Measurements from ENCODE around the gene TTC36.
"Not testable (repeated sequence)": the region's sequence is repeated elsewhere in the genome, so short reads cannot be mapped to it uniquely, and the experiment has no call there.

TTC36 gene

DNA sequence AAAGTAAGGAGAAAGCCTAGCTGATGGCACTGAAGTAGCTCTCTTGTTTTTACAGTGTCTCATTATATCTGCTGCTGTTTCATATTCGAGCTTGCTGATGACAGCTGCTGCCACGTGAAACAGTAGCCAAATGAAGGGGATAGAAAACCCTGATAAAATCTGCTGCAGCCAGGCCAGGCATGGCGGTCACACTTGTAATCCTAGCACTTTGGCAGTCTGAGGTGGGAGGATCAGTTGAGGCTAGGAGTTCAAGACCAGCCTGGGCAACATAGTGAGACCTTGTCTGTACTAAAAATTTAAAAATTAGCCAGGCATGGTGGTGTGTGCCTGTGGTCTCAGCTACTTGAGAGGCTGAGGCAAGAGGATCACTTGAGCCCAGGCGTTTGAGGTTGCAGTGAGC is 25.1 kb downstream of the TTC36 start:
- Histone ChIP-seq H3K27me3 (ENCODE audit: control insufficient read depth in 1 of 2, insufficient read depth in 2 of 2, low read length in 2 of 2) (no peaks in the 10 kb centered on the region), H3K27ac (ENCODE audit: low read length) (no peak overlapping the region), H3K9ac (ENCODE audit: low read length in 2 of 2) (no peak overlapping the region), H3K9me3 (ENCODE audit: control insufficient read depth in 2 of 2, low read length in 2 of 2) (no peaks in the 10 kb centered on the region), H3K36me3 (ENCODE audit: control insufficient read depth in 2 of 2, insufficient read depth in 2 of 2, low read length in 2 of 2) (peaks cover 27 to 30% of the 10 kb centered on the region in 2 donors), H3K4me1 (ENCODE audit: control insufficient read depth, insufficient read depth, low read length) (no peaks in the 10 kb centered on the region), H3K4me3 (ENCODE audit: low read length in 2 of 2) (no peak overlapping the region)

DNA sequence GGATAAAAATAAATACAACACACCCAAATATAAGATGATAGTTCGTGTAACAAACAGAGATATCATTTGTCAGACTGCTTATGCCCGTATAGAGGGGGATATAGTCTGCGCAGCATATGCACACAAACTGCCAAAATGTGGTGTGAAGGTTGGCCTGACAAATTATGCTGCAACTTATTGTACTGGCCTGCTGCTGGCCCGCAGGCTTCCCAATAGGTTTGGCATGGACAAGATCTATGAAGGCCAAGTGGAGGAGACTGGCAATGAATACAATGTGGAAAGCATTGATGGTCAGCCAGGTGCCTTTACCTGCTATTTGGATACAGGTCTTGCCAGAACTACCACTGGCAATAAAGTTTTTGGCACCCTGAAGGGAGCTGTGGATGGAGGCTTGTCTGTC is 33.5 kb downstream of the TTC36 start:
- Histone ChIP-seq H3K4me3 (ENCODE audit: low read length in 2 of 2) (no peak overlapping the region), H3K4me1 (ENCODE audit: control insufficient read depth, insufficient read depth, low read length) (peaks cover 6% of the 10 kb centered on the region), H3K9me3 (ENCODE audit: control insufficient read depth in 2 of 2, low read length in 2 of 2) (no peaks in the 10 kb centered on the region), H3K27me3 (ENCODE audit: control insufficient read depth in 1 of 2, insufficient read depth in 2 of 2, low read length in 2 of 2) (no peaks in the 10 kb centered on the region), H3K27ac (ENCODE audit: low read length) (no peak overlapping the region), H3K36me3 (ENCODE audit: control insufficient read depth in 2 of 2, insufficient read depth in 2 of 2, low read length in 2 of 2) (peaks cover 13 to 21% of the 10 kb centered on the region in 2 donors), H3K9ac (ENCODE audit: low read length in 2 of 2) (no peak overlapping the region)

DNA sequence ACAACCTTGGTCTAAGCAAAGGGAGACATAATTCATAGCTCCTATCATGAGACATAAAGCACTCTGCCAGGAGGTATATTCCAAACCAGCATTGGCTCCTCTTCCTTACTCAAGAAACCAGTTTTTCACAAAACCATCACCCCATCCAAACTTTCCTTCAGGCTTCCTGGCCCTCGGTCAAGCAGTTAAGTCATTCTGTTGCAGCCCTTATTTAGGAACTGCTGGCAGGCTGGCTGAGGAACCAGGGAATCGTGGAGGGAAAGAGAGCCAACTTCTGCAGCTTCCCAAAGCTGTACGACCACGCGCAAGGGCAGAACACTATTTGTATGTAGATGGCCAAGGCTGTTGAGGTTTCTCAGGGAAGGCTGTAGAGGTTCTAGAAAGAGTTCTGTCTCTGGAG is 37.8 kb downstream of the TTC36 start:
- Histone ChIP-seq H3K9ac (ENCODE audit: low read length in 2 of 2) (peak overlapping the region in 1 of 2 donors; percentile 58), H3K27me3 (ENCODE audit: control insufficient read depth in 1 of 2, insufficient read depth in 2 of 2, low read length in 2 of 2) (no peaks in the 10 kb centered on the region), H3K4me3 (ENCODE audit: low read length in 2 of 2) (peak overlapping the region; percentile 59 to 82), H3K4me1 (ENCODE audit: control insufficient read depth, insufficient read depth, low read length) (peaks cover 6% of the 10 kb centered on the region), H3K36me3 (ENCODE audit: control insufficient read depth in 2 of 2, insufficient read depth in 2 of 2, low read length in 2 of 2) (peaks cover 2 to 3% of the 10 kb centered on the region in 2 donors), H3K9me3 (ENCODE audit: control insufficient read depth in 2 of 2, low read length in 2 of 2) (no peaks in the 10 kb centered on the region), H3K27ac (ENCODE audit: low read length) (peak overlapping the region; percentile 3)

DNA sequence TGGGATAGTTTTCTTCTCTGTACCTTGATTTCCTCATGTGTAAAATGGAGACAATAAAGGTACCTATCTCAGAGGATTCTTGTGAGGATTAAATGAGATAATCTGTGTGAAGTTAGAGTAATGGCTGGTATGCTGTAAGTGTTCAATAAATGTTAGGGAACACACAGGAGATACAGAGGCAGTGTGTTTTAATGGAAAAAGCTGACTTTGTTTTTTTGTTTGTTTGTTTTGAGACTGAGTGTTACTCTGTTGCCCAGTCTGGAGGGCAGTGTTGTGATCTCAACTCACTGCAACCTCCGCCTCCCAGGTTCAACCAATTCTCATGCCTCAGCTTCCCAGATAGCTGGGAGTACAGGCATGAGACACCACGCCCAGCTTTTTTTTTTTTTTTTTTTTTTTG is 42.4 kb downstream of the TTC36 start:
- Histone ChIP-seq H3K36me3 (ENCODE audit: control insufficient read depth in 2 of 2, insufficient read depth in 2 of 2, low read length in 2 of 2) (no peaks in the 10 kb centered on the region), H3K4me1 (ENCODE audit: control insufficient read depth, insufficient read depth, low read length) (peaks cover 9% of the 10 kb centered on the region), H3K4me3 (ENCODE audit: low read length in 2 of 2) (no peak overlapping the region), H3K27ac (ENCODE audit: low read length) (no peak overlapping the region), H3K9me3 (ENCODE audit: control insufficient read depth in 2 of 2, low read length in 2 of 2) (no peaks in the 10 kb centered on the region), H3K27me3 (ENCODE audit: control insufficient read depth in 1 of 2, insufficient read depth in 2 of 2, low read length in 2 of 2) (no peaks in the 10 kb centered on the region), H3K9ac (ENCODE audit: low read length in 2 of 2) (no peak overlapping the region)

DNA sequence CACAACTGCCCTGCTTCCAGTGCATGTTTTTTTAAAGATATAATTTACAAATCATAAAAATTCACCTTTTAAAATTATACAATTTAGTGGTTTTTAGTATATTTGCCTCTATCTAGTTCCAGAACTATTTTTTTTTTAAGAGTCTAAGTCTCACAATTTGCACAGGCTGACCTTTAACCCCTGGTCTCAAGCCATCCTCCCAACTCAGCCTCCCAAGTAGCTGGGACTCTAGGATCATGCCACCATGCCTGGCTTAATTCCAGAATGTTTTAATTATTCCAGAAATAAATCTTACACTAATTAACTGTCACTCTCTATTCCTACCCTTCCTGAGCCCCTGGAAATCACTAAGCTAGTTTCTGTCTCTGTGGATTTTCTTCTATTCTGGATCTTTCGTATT is 43.5 kb downstream of the TTC36 start:
- Histone ChIP-seq H3K4me3 (ENCODE audit: low read length in 2 of 2) (no peak overlapping the region), H3K4me1 (ENCODE audit: control insufficient read depth, insufficient read depth, low read length) (peaks cover 3% of the 10 kb centered on the region), H3K27me3 (ENCODE audit: control insufficient read depth in 1 of 2, insufficient read depth in 2 of 2, low read length in 2 of 2) (no peaks in the 10 kb centered on the region), H3K9me3 (ENCODE audit: control insufficient read depth in 2 of 2, low read length in 2 of 2) (no peaks in the 10 kb centered on the region), H3K36me3 (ENCODE audit: control insufficient read depth in 2 of 2, insufficient read depth in 2 of 2, low read length in 2 of 2) (no peaks in the 10 kb centered on the region), H3K27ac (ENCODE audit: low read length) (no peak overlapping the region), H3K9ac (ENCODE audit: low read length in 2 of 2) (no peak overlapping the region)

DNA sequence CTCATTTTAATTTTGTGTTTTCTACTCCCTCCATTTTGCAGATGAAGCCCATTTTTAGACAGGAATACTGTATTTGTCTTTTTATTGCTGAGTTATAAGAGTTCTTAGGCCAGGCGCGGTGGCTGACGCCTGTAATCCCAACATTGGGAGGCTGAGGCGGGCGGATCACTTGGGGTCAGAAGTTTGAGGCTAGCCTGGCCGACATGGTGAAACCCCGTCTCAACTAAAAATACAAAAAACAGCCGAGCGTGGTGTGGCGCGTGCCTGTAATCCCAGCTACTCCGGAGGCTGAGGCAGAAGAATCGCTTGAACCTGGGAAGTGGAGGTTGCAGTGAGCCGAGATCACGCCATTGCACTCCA is 44.4 kb downstream of the TTC36 start:
- H3K27ac ChIP-seq (ENCODE audit: low read length), result peak overlapping the region; percentile 94
- H3K4me1 ChIP-seq (ENCODE audit: control insufficient read depth, insufficient read depth, low read length); H3K36me3 ChIP-seq (ENCODE audit: control insufficient read depth in 2 of 2, insufficient read depth in 2 of 2, low read length in 2 of 2); H3K27me3 ChIP-seq (ENCODE audit: control insufficient read depth in 1 of 2, insufficient read depth in 2 of 2, low read length in 2 of 2); H3K9me3 ChIP-seq (ENCODE audit: control insufficient read depth in 2 of 2, low read length in 2 of 2): not testable (repeated sequence)
- H3K9ac ChIP-seq (ENCODE audit: low read length in 2 of 2), result peak overlapping the region; percentile 71 to 98
- peak overlapping the region; percentile 87 to 93 for H3K4me3 ChIP-seq (ENCODE audit: low read length in 2 of 2)

DNA sequence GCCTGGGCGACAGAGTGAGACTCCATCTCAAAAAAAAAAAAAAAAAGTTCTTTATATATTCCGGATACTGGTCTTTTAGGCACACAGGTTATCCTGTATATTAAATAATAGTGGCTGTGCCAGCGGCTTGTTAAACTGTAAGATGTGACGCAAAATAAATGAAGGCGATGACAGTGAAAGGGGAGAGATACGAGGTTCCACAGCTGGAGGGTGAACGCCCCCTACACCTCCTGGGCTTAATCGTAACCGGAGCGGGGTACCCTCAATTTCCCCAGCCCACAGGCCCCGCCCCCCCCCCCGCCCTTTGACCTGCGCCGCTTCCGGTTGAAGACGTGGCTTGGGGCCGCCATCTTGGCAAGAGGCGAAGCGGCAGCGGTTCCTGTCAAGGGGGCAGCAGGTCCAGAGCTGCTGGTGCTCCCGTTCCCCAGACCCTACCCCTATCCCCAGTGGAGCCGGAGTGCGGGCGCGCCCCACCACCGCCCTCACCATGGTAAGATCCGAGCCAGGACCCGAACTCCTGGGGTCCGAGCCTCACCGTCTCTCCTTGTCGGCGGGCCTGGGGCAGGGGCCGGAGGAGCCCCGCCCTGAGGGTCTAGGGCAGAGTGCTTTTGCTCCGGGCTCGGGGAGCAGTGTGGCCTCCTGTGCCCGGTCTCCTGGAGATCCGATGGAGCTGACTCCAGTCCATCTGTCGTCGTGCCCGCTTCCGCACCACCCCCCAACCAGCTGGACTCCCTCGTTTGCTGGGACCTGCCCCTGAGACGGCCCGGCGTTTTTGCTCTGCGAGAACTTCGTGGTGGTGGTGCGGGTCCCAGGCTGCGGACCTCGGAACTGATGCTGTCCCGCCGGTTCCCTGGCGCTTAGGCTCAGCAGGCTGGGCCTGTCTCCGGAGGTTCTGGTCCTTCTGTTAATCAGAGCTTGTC is 45.0 kb downstream of the TTC36 start, which contains the start of gene ARCN1:
Gene ARCN1, plus strand, starts transcription at position 349 of the 920 bp plus-strand sequence. Its CDS starts 139 bp downstream, at position 488.
- H3K27ac ChIP-seq (ENCODE audit: low read length), result peak within 1 kb of the TSS; percentile 94
- no peaks in the 10 kb centered on the region for H3K9me3 ChIP-seq (ENCODE audit: control insufficient read depth in 2 of 2, low read length in 2 of 2)
- H3K36me3 ChIP-seq (ENCODE audit: control insufficient read depth in 2 of 2, insufficient read depth in 2 of 2, low read length in 2 of 2), result no peaks in the 10 kb centered on the region
- peak within 1 kb of the TSS; percentile 87 to 93 for H3K4me3 ChIP-seq (ENCODE audit: low read length in 2 of 2)
- H3K4me1 ChIP-seq (ENCODE audit: control insufficient read depth, insufficient read depth, low read length), result peaks cover 6% of the 10 kb centered on the region
- H3K27me3 ChIP-seq (ENCODE audit: control insufficient read depth in 1 of 2, insufficient read depth in 2 of 2, low read length in 2 of 2), result no peaks in the 10 kb centered on the region
- H3K9ac ChIP-seq (ENCODE audit: low read length in 2 of 2), result peak within 1 kb of the TSS; percentile 98

DNA sequence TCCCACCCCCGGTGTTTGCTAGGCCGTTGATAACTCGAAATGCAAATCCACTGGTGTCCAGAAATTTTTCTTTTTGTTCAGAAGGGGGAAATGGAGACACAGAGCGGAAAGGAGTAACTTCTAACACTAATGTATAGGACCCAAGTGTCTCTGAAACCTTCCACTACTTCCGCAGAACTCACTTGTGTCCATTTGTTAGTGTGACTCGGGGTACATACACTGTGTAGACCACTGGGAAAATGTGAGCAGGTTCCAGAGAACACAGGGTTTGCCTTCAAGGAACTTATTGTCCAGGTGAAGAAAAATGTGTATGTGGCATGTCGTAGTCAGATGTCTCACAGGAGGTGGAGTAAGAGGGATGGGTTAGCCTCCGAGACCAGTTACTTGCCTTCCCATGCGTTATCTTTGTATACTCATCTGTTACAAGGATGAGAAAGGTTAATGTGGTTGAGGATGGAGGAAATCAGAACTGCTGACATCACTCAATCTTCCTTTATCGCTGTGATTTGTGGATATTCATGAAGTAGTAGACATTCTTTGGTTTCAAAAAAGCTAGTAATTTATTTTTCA is 45.8 kb downstream of the TTC36 start:
- no peaks in the 10 kb centered on the region for H3K27me3 ChIP-seq (ENCODE audit: control insufficient read depth in 1 of 2, insufficient read depth in 2 of 2, low read length in 2 of 2)

DNA sequence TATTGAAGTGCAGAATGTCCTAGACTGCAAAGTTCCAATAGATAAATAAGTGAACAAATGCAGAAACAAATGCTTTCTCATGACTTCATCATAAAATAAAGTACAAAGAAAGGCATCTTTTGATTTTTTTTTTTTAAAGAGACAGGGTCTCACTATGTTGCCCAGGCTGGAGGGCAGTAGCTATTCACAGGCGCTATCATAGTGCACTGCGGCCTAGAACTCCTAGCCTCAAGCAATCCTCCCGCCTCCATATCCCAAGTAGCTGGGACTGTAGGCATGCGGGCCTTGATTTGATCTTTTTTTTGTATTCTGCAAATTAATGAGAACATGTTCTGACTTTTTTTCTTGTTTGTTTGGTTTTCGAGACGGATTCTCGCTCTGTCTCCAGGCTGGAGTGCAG is 47.4 kb downstream of the TTC36 start:
- H3K9me3 ChIP-seq (ENCODE audit: control insufficient read depth in 2 of 2, low read length in 2 of 2), result no peaks in the 10 kb centered on the region
- H3K36me3 ChIP-seq (ENCODE audit: control insufficient read depth in 2 of 2, insufficient read depth in 2 of 2, low read length in 2 of 2), result no peaks in the 10 kb centered on the region
- no peak overlapping the region for H3K27ac ChIP-seq (ENCODE audit: low read length)
- H3K27me3 ChIP-seq (ENCODE audit: control insufficient read depth in 1 of 2, insufficient read depth in 2 of 2, low read length in 2 of 2), result no peaks in the 10 kb centered on the region
- H3K4me1 ChIP-seq (ENCODE audit: control insufficient read depth, insufficient read depth, low read length), result peaks cover 6% of the 10 kb centered on the region
- no peak overlapping the region for H3K4me3 ChIP-seq (ENCODE audit: low read length in 2 of 2)
- H3K9ac ChIP-seq (ENCODE audit: low read length in 2 of 2), result no peak overlapping the region

More for the DNA sequence above, 45.8 kb downstream of the TTC36 start:
- Histone ChIP-seq H3K9ac (ENCODE audit: low read length in 2 of 2) (peak overlapping the region; percentile 98), H3K4me1 (ENCODE audit: control insufficient read depth, insufficient read depth, low read length) (peaks cover 6% of the 10 kb centered on the region), H3K27ac (ENCODE audit: low read length) (peak overlapping the region; percentile 94), H3K36me3 (ENCODE audit: control insufficient read depth in 2 of 2, insufficient read depth in 2 of 2, low read length in 2 of 2) (no peaks in the 10 kb centered on the region), H3K9me3 (ENCODE audit: control insufficient read depth in 2 of 2, low read length in 2 of 2) (no peaks in the 10 kb centered on the region), H3K4me3 (ENCODE audit: low read length in 2 of 2) (peak overlapping the region; percentile 87 to 93)

DNA sequence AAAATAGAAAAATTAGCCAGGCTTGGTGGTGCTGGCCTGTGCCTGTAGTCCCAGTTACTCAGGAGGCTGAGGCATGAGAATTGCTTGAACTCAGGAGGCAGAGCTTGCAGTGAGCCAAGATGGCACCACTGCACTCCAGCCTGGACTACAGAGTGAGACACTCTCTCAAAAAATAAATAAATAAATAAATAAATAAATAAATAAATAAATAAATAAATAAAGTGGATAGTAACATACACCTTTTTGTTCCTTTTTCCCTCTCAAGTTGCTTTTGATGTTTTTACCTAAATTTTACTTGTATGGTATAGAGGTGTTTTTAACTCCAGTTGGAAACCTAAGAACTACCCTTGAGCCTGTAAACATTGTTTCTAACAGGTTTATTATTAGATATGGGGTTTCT is 50.7 kb downstream of the TTC36 start:
- not testable (repeated sequence) for H3K9ac ChIP-seq (ENCODE audit: low read length in 2 of 2); H3K9me3 ChIP-seq (ENCODE audit: control insufficient read depth in 2 of 2, low read length in 2 of 2); H3K4me3 ChIP-seq (ENCODE audit: low read length in 2 of 2); H3K27ac ChIP-seq (ENCODE audit: low read length); H3K36me3 ChIP-seq (ENCODE audit: control insufficient read depth in 2 of 2, insufficient read depth in 2 of 2, low read length in 2 of 2); H3K4me1 ChIP-seq (ENCODE audit: control insufficient read depth, insufficient read depth, low read length); H3K27me3 ChIP-seq (ENCODE audit: control insufficient read depth in 1 of 2, insufficient read depth in 2 of 2, low read length in 2 of 2)
